ENCODE data around the gene ASAP3.

Gene ASAP3

DNA sequence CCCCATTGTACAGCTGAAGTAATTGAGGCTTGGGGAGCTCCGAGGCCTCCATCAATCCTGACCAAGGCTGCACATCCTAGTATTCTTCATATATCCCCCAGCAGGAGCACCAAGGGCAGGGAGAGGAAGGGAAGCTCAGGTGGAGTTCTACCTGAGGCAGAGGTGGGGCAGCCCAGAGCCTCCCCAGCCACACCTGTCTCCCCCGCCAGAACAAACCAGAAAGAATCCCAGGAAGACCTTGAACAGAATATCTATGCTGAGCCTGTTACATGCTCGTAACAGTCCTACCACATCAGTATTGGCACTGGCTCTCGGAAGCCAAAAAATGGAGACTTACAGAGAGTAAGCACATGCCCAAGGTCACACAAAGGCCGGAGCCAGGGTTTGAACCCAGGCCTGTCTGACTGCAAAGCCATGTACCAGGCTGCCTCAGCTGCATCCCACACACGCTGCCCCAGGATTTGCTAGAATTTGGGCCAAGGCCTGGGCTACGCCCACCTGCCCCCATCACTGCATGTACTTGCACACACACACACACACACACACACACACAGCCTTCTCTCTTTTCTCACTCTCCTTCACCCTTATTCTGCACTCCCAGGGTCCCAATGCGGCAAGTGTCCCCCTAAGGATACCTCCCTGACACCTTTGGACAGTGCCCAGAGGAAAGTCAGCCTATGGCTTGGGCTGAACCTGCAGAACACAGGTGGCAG, 42.5 kb upstream of the ASAP3 start:
- no peak overlapping the region for H3K27ac ChIP-seq (ENCODE audit: low read depth, low read length, severe bottlenecking)
- WGBS, 2 experiments (ENCODE audit: insufficient coverage in 2 of 2) = 91 to 96% methylated on average over 7 of the region's 8 CpGs
- H3K4me3 ChIP-seq (ENCODE audit: extremely low read depth, insufficient read depth, low read length, poor library complexity, severe bottlenecking) = no peak overlapping the region
- no peaks in the 10 kb centered on the region for H3K9me3 ChIP-seq (ENCODE audit: control insufficient read depth, low read length)
- no peaks in the 10 kb centered on the region for H3K36me3 ChIP-seq (ENCODE audit: control insufficient read depth, insufficient read depth, low read length)
- H3K4me1 ChIP-seq (ENCODE audit: control insufficient read depth, insufficient read depth, low read length, poor library complexity, severe bottlenecking) = no peaks in the 10 kb centered on the region

DNA sequence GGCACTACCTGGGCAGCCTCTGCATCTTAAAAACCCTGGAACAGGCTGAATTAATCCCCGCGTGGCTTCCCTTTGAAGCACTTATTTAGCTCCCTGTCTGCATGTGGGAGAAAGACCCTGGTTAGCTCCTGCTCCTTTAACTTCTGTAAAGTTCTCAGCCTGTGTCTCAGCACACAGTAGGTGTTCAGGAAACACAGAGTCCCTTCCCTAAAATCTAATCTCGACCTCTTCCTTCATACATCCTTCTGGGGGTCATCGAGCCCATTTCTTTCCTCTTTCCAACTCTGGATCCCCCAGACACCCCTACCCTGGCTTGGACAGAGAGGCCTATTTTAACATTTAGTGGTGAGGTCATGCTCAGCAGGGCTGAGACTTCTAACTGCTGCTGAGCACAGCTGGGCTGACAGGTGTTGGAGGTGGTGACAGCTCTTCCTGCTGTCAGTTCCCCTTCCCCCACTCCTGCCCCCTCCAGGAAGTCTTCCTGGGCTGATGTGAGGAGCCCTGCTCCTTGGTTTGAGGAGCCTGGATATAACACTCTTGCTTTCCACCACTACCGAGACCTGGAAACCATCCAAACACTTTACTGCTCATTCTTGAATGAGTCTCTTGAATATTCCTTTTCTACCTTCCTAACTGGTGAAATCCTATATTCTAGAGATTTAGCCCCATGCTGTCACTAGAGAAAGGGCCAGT, 41.7 kb upstream of the ASAP3 start:
- Histone ChIP-seq H3K4me3 (ENCODE audit: extremely low read depth, insufficient read depth, low read length, poor library complexity, severe bottlenecking) (no peak overlapping the region), H3K27ac (ENCODE audit: low read depth, low read length, severe bottlenecking) (no peak overlapping the region), H3K36me3 (ENCODE audit: control insufficient read depth, insufficient read depth, low read length) (no peaks in the 10 kb centered on the region), H3K4me1 (ENCODE audit: control insufficient read depth, insufficient read depth, low read length, poor library complexity, severe bottlenecking) (no peaks in the 10 kb centered on the region), H3K9me3 (ENCODE audit: control insufficient read depth, low read length) (no peaks in the 10 kb centered on the region)
- 63 to 69% methylated on average over 3 to 4 of the region's 5 CpGs for WGBS, 2 experiments (ENCODE audit: insufficient coverage in 2 of 2)

DNA sequence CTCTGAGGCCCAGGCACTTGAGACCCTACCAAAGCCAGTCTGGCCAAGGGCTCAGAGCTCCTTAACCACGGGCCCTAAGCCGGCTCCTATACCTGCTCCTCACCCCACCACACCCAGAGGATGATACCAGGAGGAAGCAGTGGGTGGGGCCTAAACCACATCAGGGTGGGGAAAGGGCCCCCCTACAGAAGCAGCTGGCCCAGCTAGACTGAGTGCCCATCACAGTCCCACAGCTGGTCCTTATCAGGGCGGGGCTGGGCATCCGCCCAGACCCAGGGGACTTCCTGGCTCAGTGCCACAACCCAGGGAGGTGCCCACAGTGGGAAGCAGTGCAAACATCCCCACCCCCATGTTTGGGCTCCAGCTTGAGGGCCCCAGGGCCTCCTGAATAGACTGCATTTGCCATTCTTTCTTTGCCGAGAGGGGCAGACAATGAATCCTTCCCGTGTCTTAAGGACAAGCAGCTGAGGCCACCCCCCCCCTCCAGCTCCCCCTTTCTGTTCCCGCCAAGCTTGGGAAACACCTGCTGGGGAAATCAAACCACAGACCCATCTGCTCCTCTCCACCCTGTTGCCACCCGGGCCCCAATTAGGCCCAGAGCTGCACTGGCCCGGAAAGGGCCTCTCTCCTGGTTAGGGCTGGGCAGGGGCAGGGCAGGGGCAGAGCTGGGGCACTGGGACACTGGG, 40.9 kb upstream of the ASAP3 start:
- 59 to 72% methylated on average over 4 to 6 of the region's 9 CpGs for WGBS, 2 experiments (ENCODE audit: insufficient coverage in 2 of 2)
- Histone ChIP-seq H3K4me1 (ENCODE audit: control insufficient read depth, insufficient read depth, low read length, poor library complexity, severe bottlenecking) (no peaks in the 10 kb centered on the region), H3K27ac (ENCODE audit: low read depth, low read length, severe bottlenecking) (no peak overlapping the region), H3K4me3 (ENCODE audit: extremely low read depth, insufficient read depth, low read length, poor library complexity, severe bottlenecking) (no peak overlapping the region), H3K9me3 (ENCODE audit: control insufficient read depth, low read length) (no peaks in the 10 kb centered on the region), H3K36me3 (ENCODE audit: control insufficient read depth, insufficient read depth, low read length) (no peaks in the 10 kb centered on the region)

DNA sequence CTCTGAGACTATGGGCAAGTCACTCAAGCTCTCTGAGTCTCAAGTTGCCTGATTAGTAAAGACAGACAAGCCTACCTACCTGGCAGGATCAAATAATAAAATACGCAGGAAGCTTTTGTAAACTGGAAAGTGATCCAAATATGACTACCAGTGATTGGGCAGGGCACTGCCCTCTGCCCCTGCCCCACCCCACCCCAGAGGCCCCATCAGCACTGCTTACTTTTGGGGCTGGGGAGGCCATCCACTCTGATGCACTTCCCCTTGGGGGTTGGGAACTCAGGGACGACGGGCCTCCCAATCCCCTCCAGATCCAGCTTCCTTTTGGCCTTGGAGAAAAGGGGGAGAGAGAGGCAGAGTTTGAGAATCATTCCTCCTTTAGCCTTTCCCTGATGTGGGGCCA, 40.2 kb upstream of the ASAP3 start:
- no peak overlapping the region for H3K27ac ChIP-seq (ENCODE audit: low read depth, low read length, severe bottlenecking)
- H3K36me3 ChIP-seq (ENCODE audit: control insufficient read depth, insufficient read depth, low read length) = no peaks in the 10 kb centered on the region
- no peaks in the 10 kb centered on the region for H3K9me3 ChIP-seq (ENCODE audit: control insufficient read depth, low read length)
- H3K4me1 ChIP-seq (ENCODE audit: control insufficient read depth, insufficient read depth, low read length, poor library complexity, severe bottlenecking) = no peaks in the 10 kb centered on the region
- 100% methylated on average over 1 of the region's 3 CpGs; no CpG with 5 or more reads in 1 of the 2 experiments for WGBS, 2 experiments (ENCODE audit: insufficient coverage in 2 of 2)
- no peak overlapping the region for H3K4me3 ChIP-seq (ENCODE audit: extremely low read depth, insufficient read depth, low read length, poor library complexity, severe bottlenecking)

DNA sequence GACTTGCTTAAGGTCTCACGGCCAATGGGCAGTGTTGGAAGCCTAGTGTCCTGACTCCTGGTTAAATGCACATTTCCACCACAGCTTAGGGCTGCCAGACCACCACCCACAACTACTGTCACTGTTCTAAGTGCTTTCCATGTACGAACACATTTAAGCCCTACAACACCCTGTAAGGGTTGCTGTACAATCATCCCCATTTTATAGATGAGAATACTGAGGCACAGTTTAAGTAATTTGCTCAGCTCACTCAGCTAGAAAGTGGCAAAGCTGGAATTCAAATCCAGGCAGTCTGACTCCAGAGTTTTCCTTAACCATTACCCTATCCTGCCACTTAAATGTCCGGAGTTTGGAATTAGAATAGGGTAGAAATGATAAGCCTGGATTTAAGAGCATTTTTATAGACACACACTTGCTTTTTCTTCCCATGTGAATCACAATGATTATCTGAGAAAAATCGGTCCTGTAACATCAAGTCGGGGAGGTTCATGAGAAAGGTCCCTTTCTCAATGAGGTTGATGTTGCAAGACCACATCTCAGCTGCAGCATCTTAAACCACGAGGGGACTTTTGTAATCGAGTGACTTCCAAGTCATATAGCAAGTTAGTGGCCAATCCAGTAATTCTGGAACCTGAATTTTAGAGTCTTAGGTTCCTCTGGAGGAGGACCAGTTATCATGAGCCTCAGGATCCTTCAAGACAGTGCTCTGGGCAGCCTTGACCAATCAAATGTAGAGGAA, 38.4 kb upstream of the ASAP3 start:
- Histone ChIP-seq H3K4me1 (ENCODE audit: control insufficient read depth, insufficient read depth, low read length, poor library complexity, severe bottlenecking) (no peaks in the 10 kb centered on the region), H3K36me3 (ENCODE audit: control insufficient read depth, insufficient read depth, low read length) (no peaks in the 10 kb centered on the region), H3K9me3 (ENCODE audit: control insufficient read depth, low read length) (no peaks in the 10 kb centered on the region), H3K4me3 (ENCODE audit: extremely low read depth, insufficient read depth, low read length, poor library complexity, severe bottlenecking) (no peak overlapping the region), H3K27ac (ENCODE audit: low read depth, low read length, severe bottlenecking) (no peak overlapping the region)
- WGBS, 2 experiments (ENCODE audit: insufficient coverage in 2 of 2) = 89 to 94% methylated on average over 5 to 6 of the region's 7 CpGs

DNA sequence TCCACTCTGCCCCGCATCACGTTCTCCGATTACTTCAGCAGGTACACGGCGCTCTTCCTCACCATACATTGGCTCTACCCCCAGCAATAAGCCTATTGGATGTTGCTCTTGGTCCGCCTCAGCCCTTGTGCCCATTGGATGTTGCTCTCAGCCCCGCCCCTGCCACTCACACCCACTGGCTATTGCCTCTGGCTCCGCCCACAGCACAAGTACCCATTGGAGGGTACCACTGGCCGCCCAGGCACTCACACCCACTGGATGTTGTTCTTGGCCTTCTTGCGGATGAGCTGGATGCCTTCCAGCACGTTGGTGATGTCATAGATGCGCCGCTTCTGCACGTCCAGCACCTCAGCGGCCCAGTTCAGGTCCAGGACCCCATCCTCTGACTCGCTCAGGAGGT, 37.6 kb upstream of the ASAP3 start:
- WGBS, 2 experiments (ENCODE audit: insufficient coverage in 2 of 2) = 94 to 96% methylated on average over 13 to 16 of the region's 16 CpGs
- no peaks in the 10 kb centered on the region for H3K9me3 ChIP-seq (ENCODE audit: control insufficient read depth, low read length)
- no peaks in the 10 kb centered on the region for H3K36me3 ChIP-seq (ENCODE audit: control insufficient read depth, insufficient read depth, low read length)
- H3K4me1 ChIP-seq (ENCODE audit: control insufficient read depth, insufficient read depth, low read length, poor library complexity, severe bottlenecking) = no peaks in the 10 kb centered on the region
- no peak overlapping the region for H3K4me3 ChIP-seq (ENCODE audit: extremely low read depth, insufficient read depth, low read length, poor library complexity, severe bottlenecking)
- H3K27ac ChIP-seq (ENCODE audit: low read depth, low read length, severe bottlenecking) = no peak overlapping the region

DNA sequence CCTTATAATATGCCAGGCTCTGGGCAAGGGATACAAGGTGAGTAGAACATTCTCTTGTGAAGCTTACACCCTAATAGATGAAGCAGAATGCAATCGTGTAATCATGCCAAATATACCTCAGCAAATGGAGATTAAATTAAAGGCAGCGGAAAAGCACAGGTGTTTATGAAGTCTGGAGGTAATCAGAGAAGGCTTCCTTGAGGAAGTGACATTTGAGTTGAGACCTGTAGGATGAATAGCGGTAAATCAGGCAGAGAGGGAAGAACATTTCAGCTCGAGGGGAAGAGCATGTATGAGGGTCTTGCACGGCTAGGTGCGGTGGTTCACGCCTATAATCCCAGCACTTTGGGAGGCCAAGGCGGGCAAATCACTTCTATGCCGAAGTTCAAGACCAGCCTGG, 33.6 kb upstream of the ASAP3 start:
- Histone ChIP-seq H3K9me3 (ENCODE audit: control insufficient read depth, low read length) (no peaks in the 10 kb centered on the region), H3K36me3 (ENCODE audit: control insufficient read depth, insufficient read depth, low read length) (peaks cover 3% of the 10 kb centered on the region), H3K4me3 (ENCODE audit: extremely low read depth, insufficient read depth, low read length, poor library complexity, severe bottlenecking) (no peak overlapping the region), H3K27ac (ENCODE audit: low read depth, low read length, severe bottlenecking) (no peak overlapping the region), H3K4me1 (ENCODE audit: control insufficient read depth, insufficient read depth, low read length, poor library complexity, severe bottlenecking) (no peaks in the 10 kb centered on the region)
- 92 to 99% methylated on average over 9 of the region's 9 CpGs for WGBS, 2 experiments (ENCODE audit: insufficient coverage in 2 of 2)

DNA sequence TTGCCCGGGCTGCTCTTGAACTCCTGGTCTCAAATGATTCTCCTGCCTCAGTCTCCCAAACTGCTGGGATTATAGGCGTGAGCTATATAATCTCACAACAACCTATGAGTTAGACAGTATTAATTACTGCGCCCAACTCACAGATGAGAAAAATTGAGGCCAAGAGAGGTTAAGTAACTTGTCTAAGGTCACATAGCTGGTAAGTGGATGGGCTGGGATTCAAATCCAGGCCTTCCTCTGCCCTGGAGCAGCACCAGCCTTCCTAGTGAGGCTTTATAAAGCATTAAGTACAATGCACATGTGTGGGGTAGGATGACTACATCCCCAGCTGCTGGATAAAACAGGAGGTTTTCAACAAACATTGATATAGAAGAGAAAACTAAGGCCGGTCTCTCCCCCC, 31.9 kb upstream of the ASAP3 start:
- Histone ChIP-seq H3K4me3 (ENCODE audit: extremely low read depth, insufficient read depth, low read length, poor library complexity, severe bottlenecking) (no peak overlapping the region), H3K4me1 (ENCODE audit: control insufficient read depth, insufficient read depth, low read length, poor library complexity, severe bottlenecking) (no peaks in the 10 kb centered on the region), H3K27ac (ENCODE audit: low read depth, low read length, severe bottlenecking) (no peak overlapping the region), H3K36me3 (ENCODE audit: control insufficient read depth, insufficient read depth, low read length) (peaks cover 3% of the 10 kb centered on the region), H3K9me3 (ENCODE audit: control insufficient read depth, low read length) (no peaks in the 10 kb centered on the region)
- 83 to 96% methylated on average over 1 to 3 of the region's 4 CpGs for WGBS, 2 experiments (ENCODE audit: insufficient coverage in 2 of 2)

DNA sequence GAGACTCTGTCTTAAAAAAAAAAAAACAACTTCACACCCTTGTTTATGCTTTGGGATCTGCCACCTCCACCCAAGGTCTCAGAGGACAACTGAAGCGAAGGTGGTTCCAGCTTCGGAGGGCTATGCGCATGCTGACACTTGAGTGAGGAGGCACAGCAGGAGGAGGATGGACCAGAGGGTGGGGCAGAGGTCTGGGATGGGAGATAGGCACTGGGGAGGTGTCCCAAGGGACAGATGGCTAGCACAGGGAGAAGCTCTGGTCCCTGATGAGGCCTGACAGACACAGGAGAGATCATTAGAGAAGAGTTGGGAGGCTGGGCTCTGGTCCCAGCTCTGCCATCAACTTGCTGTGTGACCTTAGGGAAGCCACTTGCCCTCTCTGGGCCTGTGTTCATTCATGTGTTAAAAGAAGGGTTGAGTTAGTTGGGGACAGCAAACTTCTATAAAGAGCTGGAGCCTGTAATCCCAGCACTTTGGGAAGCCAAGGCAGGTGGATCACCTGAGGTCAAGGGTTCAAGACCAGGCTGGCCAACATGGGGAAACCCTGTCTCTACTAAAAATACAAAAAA, 30.2 kb upstream of the ASAP3 start:
- no peaks in the 10 kb centered on the region for H3K9me3 ChIP-seq (ENCODE audit: control insufficient read depth, low read length)
- H3K27ac ChIP-seq (ENCODE audit: low read depth, low read length, severe bottlenecking) = no peak overlapping the region
- WGBS, 2 experiments (ENCODE audit: insufficient coverage in 2 of 2) = 95 to 97% methylated on average over 3 of the region's 3 CpGs
- peaks cover 3% of the 10 kb centered on the region for H3K36me3 ChIP-seq (ENCODE audit: control insufficient read depth, insufficient read depth, low read length)
- no peaks in the 10 kb centered on the region for H3K4me1 ChIP-seq (ENCODE audit: control insufficient read depth, insufficient read depth, low read length, poor library complexity, severe bottlenecking)
- H3K4me3 ChIP-seq (ENCODE audit: extremely low read depth, insufficient read depth, low read length, poor library complexity, severe bottlenecking) = no peak overlapping the region

DNA sequence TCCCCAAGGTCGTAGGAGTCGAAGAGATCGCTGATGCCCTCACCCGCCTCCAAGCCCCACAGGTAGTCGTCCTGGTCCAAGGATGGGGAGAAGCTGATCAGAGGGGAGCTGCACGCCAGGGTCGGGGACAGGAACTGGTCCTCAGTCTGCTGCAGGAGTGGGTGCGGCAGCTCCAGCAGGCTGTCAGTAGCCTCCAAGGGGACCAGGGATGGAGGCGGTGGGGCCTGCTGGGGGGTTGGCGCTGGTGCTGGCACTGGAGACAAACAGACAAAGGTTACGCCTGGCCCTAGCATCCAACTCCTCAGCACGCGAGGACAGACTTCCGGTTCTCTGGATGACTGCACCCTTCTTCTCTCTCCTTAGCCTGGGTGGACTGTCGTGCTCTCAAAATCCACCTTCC, 25.9 kb upstream of the ASAP3 start:
- H3K4me3 ChIP-seq (ENCODE audit: extremely low read depth, insufficient read depth, low read length, poor library complexity, severe bottlenecking) = no peak overlapping the region
- H3K36me3 ChIP-seq (ENCODE audit: control insufficient read depth, insufficient read depth, low read length) = no peaks in the 10 kb centered on the region
- H3K27ac ChIP-seq (ENCODE audit: low read depth, low read length, severe bottlenecking) = no peak overlapping the region
- WGBS, 2 experiments (ENCODE audit: insufficient coverage in 2 of 2) = 96 to 97% methylated on average over 15 of the region's 15 CpGs
- H3K9me3 ChIP-seq (ENCODE audit: control insufficient read depth, low read length) = no peaks in the 10 kb centered on the region
- H3K4me1 ChIP-seq (ENCODE audit: control insufficient read depth, insufficient read depth, low read length, poor library complexity, severe bottlenecking) = no peaks in the 10 kb centered on the region

Data from mesodermal cell (in vitro differentiated cells).